ENCODE data around the gene ZNF385B.

Gene ZNF385B

DNA sequence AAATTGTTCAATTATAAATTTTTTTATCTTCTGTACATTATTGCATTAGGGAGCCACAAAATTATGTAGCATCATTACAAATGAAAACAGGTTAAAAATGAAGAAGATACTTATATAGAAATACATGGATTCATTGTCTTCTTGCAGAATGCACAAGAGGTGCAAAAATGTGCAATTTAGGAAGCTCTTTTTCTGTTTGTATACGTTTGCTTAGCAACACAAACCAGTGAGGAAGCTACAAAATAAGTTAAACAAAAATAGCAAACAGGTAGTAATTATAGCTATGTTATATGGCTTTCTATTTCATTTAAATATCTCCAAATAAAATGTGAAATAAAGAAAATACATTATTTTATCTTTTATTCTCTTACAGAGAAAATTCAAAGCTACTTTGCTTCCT, 419.2 kb downstream of the ZNF385B start:
- no peaks in the 10 kb centered on the region for H3K36me3 ChIP-seq
- H3K4me3 ChIP-seq (ENCODE audit: low read depth in 1 of 2, low read length in 1 of 2) = no peak overlapping the region
- TF ChIP-seq, protein P1, sequence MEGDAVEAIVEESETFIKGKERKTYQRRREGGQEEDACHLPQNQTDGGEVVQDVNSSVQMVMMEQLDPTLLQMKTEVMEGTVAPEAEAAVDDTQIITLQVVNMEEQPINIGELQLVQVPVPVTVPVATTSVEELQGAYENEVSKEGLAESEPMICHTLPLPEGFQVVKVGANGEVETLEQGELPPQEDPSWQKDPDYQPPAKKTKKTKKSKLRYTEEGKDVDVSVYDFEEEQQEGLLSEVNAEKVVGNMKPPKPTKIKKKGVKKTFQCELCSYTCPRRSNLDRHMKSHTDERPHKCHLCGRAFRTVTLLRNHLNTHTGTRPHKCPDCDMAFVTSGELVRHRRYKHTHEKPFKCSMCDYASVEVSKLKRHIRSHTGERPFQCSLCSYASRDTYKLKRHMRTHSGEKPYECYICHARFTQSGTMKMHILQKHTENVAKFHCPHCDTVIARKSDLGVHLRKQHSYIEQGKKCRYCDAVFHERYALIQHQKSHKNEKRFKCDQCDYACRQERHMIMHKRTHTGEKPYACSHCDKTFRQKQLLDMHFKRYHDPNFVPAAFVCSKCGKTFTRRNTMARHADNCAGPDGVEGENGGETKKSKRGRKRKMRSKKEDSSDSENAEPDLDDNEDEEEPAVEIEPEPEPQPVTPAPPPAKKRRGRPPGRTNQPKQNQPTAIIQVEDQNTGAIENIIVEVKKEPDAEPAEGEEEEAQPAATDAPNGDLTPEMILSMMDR (IDR thresholded peaks at IDR 0.05) = no peak
- peaks cover 19 to 32% of the 10 kb centered on the region in 2 experiments for H3K4me1 ChIP-seq (ENCODE audit: control insufficient read depth in 1 of 2, insufficient read depth in 1 of 2, low read depth in 1 of 2, low read length in 1 of 2)
- no peaks in the 10 kb centered on the region for H3K27me3 ChIP-seq
- no peak overlapping the region for H3K27ac ChIP-seq
- H3K9me3 ChIP-seq = no peaks in the 10 kb centered on the region

DNA sequence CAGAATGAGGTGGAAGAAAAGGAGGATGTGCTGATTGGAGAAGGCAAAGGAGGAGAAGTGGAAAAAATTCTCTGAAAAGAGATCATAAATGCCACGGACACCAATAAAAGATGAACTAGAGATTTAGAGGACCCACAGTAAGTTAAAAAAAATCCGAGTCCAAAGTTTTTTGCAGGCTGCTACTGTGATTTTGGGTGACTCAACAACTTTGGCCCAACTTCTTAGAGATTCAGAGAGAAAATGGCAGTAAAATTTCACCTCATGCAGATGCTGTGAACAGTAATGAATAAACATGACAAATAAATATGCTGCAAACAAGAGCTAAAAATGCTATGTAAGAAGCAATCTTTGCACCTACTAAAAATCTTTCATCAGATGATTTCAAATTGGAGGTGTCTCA, 419.9 kb downstream of the ZNF385B start:
- no peak overlapping the region for H3K4me3 ChIP-seq (ENCODE audit: low read depth in 1 of 2, low read length in 1 of 2)

DNA sequence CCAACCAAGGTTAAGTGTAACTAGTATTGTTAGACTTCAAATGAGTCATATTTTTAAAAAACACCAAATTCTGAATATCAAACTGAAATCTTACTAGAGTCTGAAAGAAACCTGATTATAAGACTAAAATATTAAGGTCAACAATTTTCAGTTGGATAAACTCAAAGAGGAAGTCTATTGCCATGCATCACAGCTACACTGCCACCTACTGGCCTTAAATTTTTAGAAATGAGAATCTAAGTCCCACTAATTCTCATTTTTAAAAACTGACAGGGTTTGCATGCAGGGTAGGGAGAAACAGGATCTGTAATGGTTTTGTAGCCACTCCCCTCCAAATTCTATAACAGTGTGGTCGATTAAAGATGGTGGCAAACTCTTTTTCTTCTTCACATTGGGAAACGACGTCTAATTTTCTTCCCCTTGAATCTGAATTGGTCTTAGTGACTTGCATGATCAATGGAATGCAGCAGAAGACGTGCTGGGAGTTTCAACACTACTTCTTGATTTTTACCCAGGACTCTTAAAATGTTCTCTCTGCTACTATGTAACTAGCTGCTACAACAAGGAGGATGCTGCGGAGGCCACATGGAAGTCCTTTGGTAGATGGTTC, 420.7 kb downstream of the ZNF385B start:
- peaks cover 19 to 32% of the 10 kb centered on the region in 2 experiments for H3K4me1 ChIP-seq (ENCODE audit: control insufficient read depth in 1 of 2, insufficient read depth in 1 of 2, low read depth in 1 of 2, low read length in 1 of 2)
- no peaks in the 10 kb centered on the region for H3K27me3 ChIP-seq
- no peak overlapping the region for H3K4me3 ChIP-seq (ENCODE audit: low read depth in 1 of 2, low read length in 1 of 2)
- no peaks in the 10 kb centered on the region for H3K9me3 ChIP-seq
- H3K27ac ChIP-seq = no peak overlapping the region
- TF ChIP-seq, protein P1 (IDR thresholded peaks at IDR 0.05) = no peak
- no peaks in the 10 kb centered on the region for H3K36me3 ChIP-seq

More for the DNA sequence above, 419.9 kb downstream of the ZNF385B start:
- Histone ChIP-seq H3K36me3 (no peaks in the 10 kb centered on the region), H3K27me3 (no peaks in the 10 kb centered on the region), H3K9me3 (no peaks in the 10 kb centered on the region), H3K4me1 (ENCODE audit: control insufficient read depth in 1 of 2, insufficient read depth in 1 of 2, low read depth in 1 of 2, low read length in 1 of 2) (peaks cover 19 to 32% of the 10 kb centered on the region in 2 experiments), H3K27ac (no peak overlapping the region)
- TF ChIP-seq, protein P1 (IDR thresholded peaks at IDR 0.05) = no peak

DNA sequence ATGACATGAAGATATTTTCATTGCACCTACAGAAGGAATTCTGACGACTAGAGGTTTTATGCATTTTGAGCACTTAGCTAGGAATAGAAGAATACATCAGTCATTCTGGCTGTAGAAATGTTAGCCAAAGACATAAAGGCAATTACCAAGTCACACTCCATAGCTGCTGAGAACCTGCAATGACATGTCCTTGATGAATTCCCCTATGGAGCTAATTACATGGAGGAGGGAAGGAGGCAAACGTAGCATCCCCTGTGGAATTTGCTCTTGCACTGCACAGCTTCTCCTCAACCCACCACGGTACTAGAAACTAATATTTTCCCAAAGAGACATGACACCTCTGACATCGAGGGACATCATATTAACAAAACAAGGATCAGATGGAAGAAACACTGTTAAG, 422.8 kb downstream of the ZNF385B start:
- peaks cover 15 to 18% of the 10 kb centered on the region in 2 experiments for H3K4me1 ChIP-seq (ENCODE audit: control insufficient read depth in 1 of 2, insufficient read depth in 1 of 2, low read depth in 1 of 2, low read length in 1 of 2)
- no peaks in the 10 kb centered on the region for H3K27me3 ChIP-seq
- H3K36me3 ChIP-seq = no peaks in the 10 kb centered on the region
- no peaks in the 10 kb centered on the region for H3K9me3 ChIP-seq
- TF ChIP-seq, protein P1 (IDR thresholded peaks at IDR 0.05) = no peak
- H3K4me3 ChIP-seq (ENCODE audit: low read depth in 1 of 2, low read length in 1 of 2) = no peak overlapping the region
- H3K27ac ChIP-seq = no peak overlapping the region

DNA sequence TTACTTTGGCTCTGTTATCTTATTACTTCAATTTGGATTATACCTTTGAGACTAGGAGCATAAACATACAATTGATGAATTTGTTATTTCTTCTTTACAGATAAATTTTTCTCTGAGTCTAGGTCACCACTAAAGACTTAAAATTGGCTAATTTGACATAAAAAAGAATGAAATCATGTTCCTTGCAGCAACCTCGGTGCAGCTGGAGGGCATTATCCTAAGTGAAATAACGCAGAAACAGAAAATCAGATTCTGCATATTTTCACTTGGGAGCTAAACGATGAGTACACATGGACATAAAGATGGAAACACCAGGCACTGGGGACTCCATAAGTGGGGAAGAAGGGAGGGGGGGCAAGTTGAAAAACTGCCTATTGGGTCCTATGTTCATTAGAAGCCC, 424.0 kb downstream of the ZNF385B start:
- H3K4me3 ChIP-seq (ENCODE audit: low read depth in 1 of 2, low read length in 1 of 2) = no peak overlapping the region
- no peaks in the 10 kb centered on the region for H3K36me3 ChIP-seq
- H3K27me3 ChIP-seq = no peaks in the 10 kb centered on the region
- TF ChIP-seq, protein P1 (IDR thresholded peaks at IDR 0.05) = no peak
- H3K9me3 ChIP-seq = no peaks in the 10 kb centered on the region
- H3K4me1 ChIP-seq (ENCODE audit: control insufficient read depth in 1 of 2, insufficient read depth in 1 of 2, low read depth in 1 of 2, low read length in 1 of 2) = peaks cover 6% of the 10 kb centered on the region in 2 experiments
- no peak overlapping the region for H3K27ac ChIP-seq
